Mesothelial cell of epicardium (in vitro differentiated cells): ENCODE data around the gene PTPRT. TPM values are rescaled to one million over a fixed set of nuclear protein-coding genes. Genes with fewer than 3 reads are reported as not detected.

ENCODE experiments used
- DNase-seq, 2 experiments: peaks; one replicate each; pipeline ENCODE4 v3.0.0; 2021; ENCODE audit warnings: low spot score in 2 of 2; ENCODE audit not compliant: unreplicated experiment in 2 of 2
- H3K27ac Mint-ChIP-seq: 2 replicates; pipeline ENCODE4 v1.8.0; 2021; ENCODE audit warnings: mixed read lengths
- H3K27me3 Mint-ChIP-seq: 2 replicates; pipeline ENCODE4 v1.8.0; 2021; ENCODE audit warnings: low read depth, mixed read lengths
- H3K36me3 Mint-ChIP-seq: 2 replicates; pipeline ENCODE4 v1.8.0; 2021; ENCODE audit warnings: mixed read lengths
- H3K4me1 Mint-ChIP-seq: 2 replicates; pipeline ENCODE4 v1.8.0; 2021; ENCODE audit warnings: mixed read lengths
- H3K4me3 Mint-ChIP-seq: 2 replicates; pipeline ENCODE4 v1.8.0; 2021; ENCODE audit warnings: mild to moderate bottlenecking, moderate library complexity, mixed read lengths
- H3K9me3 Mint-ChIP-seq: 2 replicates; pipeline ENCODE4 v1.8.0; 2021; ENCODE audit warnings: mixed read lengths
- CTCF ChIP-seq: fragments of 200-600 bp; sonication (generic); IDR thresholded peaks from one replicate; pipeline ENCODE4 v1.5.0; 2021; ENCODE audit warnings: antibody characterized with exemption; ENCODE audit not compliant: unreplicated experiment
- total RNA-seq: library from RNA; stranded (reverse); gene quantifications from 3 replicates; pipeline ENCODE4 v1.2.1, GENCODE V29; 2021

Gene PTPRT
- total RNA-seq, 1 donor from 2014 or later: 0.80 TPM

GRCh38 chr20:43017241-43018030 lies 172.3 kb downstream of the PTPRT start:
- Mint-ChIP-seq H3K4me3 (no peak overlapping the region), H3K9me3 (peaks cover 4% of the 10 kb centered on the region), H3K27ac (no peak overlapping the region), H3K27me3 (no peaks in the 10 kb centered on the region), H3K36me3 (no peaks in the 10 kb centered on the region), H3K4me1 (no peaks in the 10 kb centered on the region)
- no peak for TF ChIP-seq CTCF
- no peak for DNase-seq

GRCh38 chr20:43016257-43016656 lies 173.4 kb downstream of the PTPRT start:
- TF ChIP-seq CTCF: no peak
- no peak for DNase-seq
- H3K27me3 Mint-ChIP-seq: no peaks in the 10 kb centered on the region
- H3K27ac Mint-ChIP-seq: no peak overlapping the region
- H3K4me3 Mint-ChIP-seq: no peak overlapping the region
- no peaks in the 10 kb centered on the region for H3K36me3 Mint-ChIP-seq
- peaks cover 9% of the 10 kb centered on the region for H3K9me3 Mint-ChIP-seq
- no peaks in the 10 kb centered on the region for H3K4me1 Mint-ChIP-seq

GRCh38 chr20:43015566-43015965 lies 174.1 kb downstream of the PTPRT start:
- Mint-ChIP-seq H3K27ac (no peak overlapping the region), H3K27me3 (no peaks in the 10 kb centered on the region), H3K9me3 (peaks cover 9% of the 10 kb centered on the region), H3K4me3 (no peak overlapping the region), H3K4me1 (no peaks in the 10 kb centered on the region), H3K36me3 (no peaks in the 10 kb centered on the region)
- TF ChIP-seq CTCF: no peak
- DNase-seq: no peak

- H3K27me3 Mint-ChIP-seq: no peaks in the 10 kb centered on the region
- no peaks in the 10 kb centered on the region for H3K4me1 Mint-ChIP-seq
- no peak for DNase-seq
- H3K27ac Mint-ChIP-seq: no peak overlapping the region
- H3K4me3 Mint-ChIP-seq: no peak overlapping the region
- H3K9me3 Mint-ChIP-seq: peaks cover 19% of the 10 kb centered on the region
- TF ChIP-seq CTCF: no peak
- no peaks in the 10 kb centered on the region for H3K36me3 Mint-ChIP-seq
Measured at GRCh38 chr20:43014206-43014605, 175.5 kb downstream of the PTPRT start.

- TF ChIP-seq CTCF: no peak
- Mint-ChIP-seq H3K27ac (no peak overlapping the region), H3K27me3 (no peaks in the 10 kb centered on the region), H3K9me3 (peaks cover 19% of the 10 kb centered on the region), H3K36me3 (no peaks in the 10 kb centered on the region), H3K4me1 (no peaks in the 10 kb centered on the region), H3K4me3 (no peak overlapping the region)
- DNase-seq: no peak
Measured at GRCh38 chr20:43011491-43011890, 178.2 kb downstream of the PTPRT start.

- Mint-ChIP-seq H3K4me3 (no peak overlapping the region), H3K27me3 (no peaks in the 10 kb centered on the region), H3K9me3 (peaks cover 19% of the 10 kb centered on the region), H3K36me3 (no peaks in the 10 kb centered on the region), H3K4me1 (no peaks in the 10 kb centered on the region), H3K27ac (no peak overlapping the region)
- TF ChIP-seq CTCF: no peak
- DNase-seq: no peak
Measured at GRCh38 chr20:43009532-43009931, 180.2 kb downstream of the PTPRT start.
